Body of pancreas (tissue), 4 donors: ENCODE measurements around the gene UBE2E3. TPM values are rescaled to one million over a fixed set of nuclear protein-coding genes. Genes with fewer than 3 reads are reported as not detected.

Experiments used
- ATAC-seq: fragments of 150-250 bp; one replicate; pipeline ENCODE4 v1.9.1; 2016
- DNase-seq, 4 donors: peaks; one replicate each; pipeline ENCODE4 v3.0.0-alpha.2; 2019
- H3K27ac ChIP-seq, 4 donors: fragments of 200-600 bp; sonication (generic); 1 replicate in 3 of 4; 2 replicates in 1 of 4; pipeline versions ENCODE4 v1.5.1 to v1.6.1; 2016 to 2019; ENCODE audit warnings: mild to moderate bottlenecking in 1 of 4, mixed read lengths in 1 of 4, moderate library complexity in 1 of 4
- H3K27me3 ChIP-seq, 2 donors: fragments of 200-600 bp; sonication (generic); one replicate each; pipeline ENCODE4 v1.6.0; 2016; ENCODE audit warnings: mild to moderate bottlenecking in 1 of 2
- H3K36me3 ChIP-seq, 2 donors: fragments of 200-600 bp; sonication (generic); replicated peaks in 1 of 2; 2 replicates each; pipeline ENCODE4 v1.5.1; 2016; ENCODE audit warnings: low read depth in 2 of 2; ENCODE audit not compliant: insufficient read depth in 1 of 2
- H3K4me1 ChIP-seq: fragments of 200-600 bp; sonication (generic); one replicate; pipeline ENCODE4 v1.6.0; 2016
- H3K4me3 ChIP-seq, 2 donors: fragments of 200-600 bp; sonication (generic); 1 replicate in 1 of 2; 2 replicates in 1 of 2; pipeline ENCODE4 v1.5.1; 2016 to 2019
- H3K9me3 ChIP-seq, 3 donors: fragments of 200-600 bp; sonication (generic); 1 replicate in 2 of 3; 2 replicates in 1 of 3; pipeline ENCODE4 v1.5.1; 2016
- POLR2A ChIP-seq, 3 donors: fragments of 450-650 bp; IDR thresholded peaks; one replicate each; pipeline ENCODE4 v1.6.1; 2016; ENCODE audit warnings: antibody characterized with exemption in 3 of 3, mild to moderate bottlenecking in 2 of 3
- WGBS, 2 donors: methylation state at CpG; one replicate each; pipeline ENCODE4 v1.1.5; 2017; 5-methylcytosine and 5-hydroxymethylcytosine counted together
- intact Hi-C: fragments of 100-400 bp; cut with DNase I; formaldehyde crosslinking; loops from one replicate; pipeline ENCODE4 v1.15.1; 2023
- total RNA-seq, 2 donors: library from RNA; depleted of rRNA; stranded (reverse); fragments of >200 nt; gene quantifications; one replicate each; pipeline ENCODE4 v1.1.0, GENCODE V29; 2016
- TF ChIP-seq, protein P1 (sequence below), 7 experiments: fragments of 450-650 bp in 4 of 7; fragments of 200-600 bp in 3 of 7; sonication (generic) in 3 of 7; IDR thresholded peaks; one replicate each; pipeline ENCODE4 v1.5.1; 2016 to 2019; ENCODE audit warnings: antibody characterized with exemption in 7 of 7

The UBE2E3 gene
- total RNA-seq, 2 donors from 2014 or later: 30.3 to 38.7 TPM

DNA sequence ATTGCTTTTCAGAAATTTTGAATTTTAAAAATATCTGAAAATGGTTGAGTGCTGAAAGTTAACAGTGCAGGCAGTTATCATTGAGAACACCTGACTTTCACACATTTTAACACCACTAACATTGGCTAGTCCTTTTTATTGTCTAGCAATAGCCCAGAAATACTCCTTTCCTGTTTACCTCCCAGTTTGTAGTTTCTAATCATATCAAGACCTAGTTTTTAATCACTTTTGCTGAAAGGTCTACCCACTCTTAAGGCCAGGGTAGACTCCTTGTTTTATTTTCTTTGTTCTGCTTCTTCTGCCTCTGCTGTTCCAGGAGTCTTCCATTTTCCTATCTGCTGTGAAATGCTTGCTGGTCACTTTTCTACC lies 72.1 kb downstream of the UBE2E3 start:
- Histone ChIP-seq H3K4me1 (no peaks in the 10 kb centered on the region), H3K27me3 (no peaks in the 10 kb centered on the region), H3K9me3 (no peaks in the 10 kb centered on the region), H3K4me3 (no peak overlapping the region), H3K36me3 (no peaks in the 10 kb centered on the region), H3K27ac (no peak overlapping the region)
- DNase-seq (no peak), ATAC-seq (no peak)
- TF ChIP-seq, protein P1, sequence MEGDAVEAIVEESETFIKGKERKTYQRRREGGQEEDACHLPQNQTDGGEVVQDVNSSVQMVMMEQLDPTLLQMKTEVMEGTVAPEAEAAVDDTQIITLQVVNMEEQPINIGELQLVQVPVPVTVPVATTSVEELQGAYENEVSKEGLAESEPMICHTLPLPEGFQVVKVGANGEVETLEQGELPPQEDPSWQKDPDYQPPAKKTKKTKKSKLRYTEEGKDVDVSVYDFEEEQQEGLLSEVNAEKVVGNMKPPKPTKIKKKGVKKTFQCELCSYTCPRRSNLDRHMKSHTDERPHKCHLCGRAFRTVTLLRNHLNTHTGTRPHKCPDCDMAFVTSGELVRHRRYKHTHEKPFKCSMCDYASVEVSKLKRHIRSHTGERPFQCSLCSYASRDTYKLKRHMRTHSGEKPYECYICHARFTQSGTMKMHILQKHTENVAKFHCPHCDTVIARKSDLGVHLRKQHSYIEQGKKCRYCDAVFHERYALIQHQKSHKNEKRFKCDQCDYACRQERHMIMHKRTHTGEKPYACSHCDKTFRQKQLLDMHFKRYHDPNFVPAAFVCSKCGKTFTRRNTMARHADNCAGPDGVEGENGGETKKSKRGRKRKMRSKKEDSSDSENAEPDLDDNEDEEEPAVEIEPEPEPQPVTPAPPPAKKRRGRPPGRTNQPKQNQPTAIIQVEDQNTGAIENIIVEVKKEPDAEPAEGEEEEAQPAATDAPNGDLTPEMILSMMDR (IDR thresholded peaks at IDR 0.05): no peak
- TF ChIP-seq POLR2A (IDR thresholded peaks at IDR 0.05): no peak
- intact Hi-C loops: no loop called here

DNA sequence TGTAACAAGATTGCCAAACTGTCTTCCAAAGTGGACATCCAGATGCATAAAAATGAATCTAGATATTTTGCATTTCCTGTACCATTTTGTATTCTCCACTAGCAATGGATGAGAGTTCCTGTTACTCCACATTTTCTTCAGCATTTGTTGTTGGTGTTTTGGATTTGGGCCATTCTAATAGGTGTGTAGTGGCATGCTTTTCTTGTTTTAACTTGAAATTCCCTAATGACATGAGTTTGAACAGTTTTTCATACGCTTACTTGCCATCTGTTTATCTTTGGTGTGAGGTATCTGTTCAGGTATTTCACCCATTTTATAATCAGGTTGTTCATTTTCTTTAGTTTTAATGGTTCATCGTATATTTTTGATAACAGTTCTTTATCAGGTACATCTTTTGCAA lies 73.9 kb downstream of the UBE2E3 start:
- Histone ChIP-seq H3K36me3 (no peaks in the 10 kb centered on the region), H3K9me3 (no peaks in the 10 kb centered on the region), H3K27me3 (no peaks in the 10 kb centered on the region), H3K4me1 (no peaks in the 10 kb centered on the region), H3K27ac (no peak overlapping the region), H3K4me3 (no peak overlapping the region)
- no peak for ATAC-seq
- TF ChIP-seq, protein P1 (IDR thresholded peaks at IDR 0.05): no peak
- no peak for TF ChIP-seq POLR2A (IDR thresholded peaks at IDR 0.05)
- WGBS, 2 donors: 65 to 76% methylated on average over 2 of the region's 2 CpGs
- no peak for DNase-seq
- intact Hi-C loops: no loop called here

DNA sequence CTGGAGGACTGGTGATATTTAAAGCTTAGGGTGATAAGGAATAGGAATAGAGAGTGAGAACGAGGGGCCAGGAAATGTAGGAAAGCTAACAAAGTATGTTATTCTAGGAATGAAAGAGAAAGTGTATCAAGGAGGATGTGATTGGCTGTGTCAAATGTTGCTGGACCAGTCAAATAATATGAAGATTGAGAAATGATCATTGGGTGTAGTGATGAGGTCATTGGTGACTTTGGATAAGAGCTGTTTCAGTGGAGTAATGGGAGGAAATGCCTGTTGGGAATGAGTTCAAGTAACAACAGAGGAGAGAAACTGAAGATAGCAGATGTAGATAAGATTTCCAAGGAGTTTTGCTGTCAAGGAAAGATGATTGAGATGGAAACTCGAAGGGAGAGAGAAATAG lies 74.4 kb downstream of the UBE2E3 start:
- 87 to 92% methylated on average over 2 of the region's 2 CpGs for whole genome bisulfite sequencing, 2 donors
- H3K9me3 ChIP-seq: no peaks in the 10 kb centered on the region
- no peaks in the 10 kb centered on the region for H3K27me3 ChIP-seq
- no peak overlapping the region for H3K27ac ChIP-seq
- no peak overlapping the region for H3K4me3 ChIP-seq
- intact Hi-C loops: no loop called here
- no peak for ATAC-seq
- DNase-seq: no peak
- H3K4me1 ChIP-seq: no peaks in the 10 kb centered on the region
- H3K36me3 ChIP-seq: no peaks in the 10 kb centered on the region
- TF ChIP-seq, protein P1 (IDR thresholded peaks at IDR 0.05): no peak
- no peak for TF ChIP-seq POLR2A (IDR thresholded peaks at IDR 0.05)

DNA sequence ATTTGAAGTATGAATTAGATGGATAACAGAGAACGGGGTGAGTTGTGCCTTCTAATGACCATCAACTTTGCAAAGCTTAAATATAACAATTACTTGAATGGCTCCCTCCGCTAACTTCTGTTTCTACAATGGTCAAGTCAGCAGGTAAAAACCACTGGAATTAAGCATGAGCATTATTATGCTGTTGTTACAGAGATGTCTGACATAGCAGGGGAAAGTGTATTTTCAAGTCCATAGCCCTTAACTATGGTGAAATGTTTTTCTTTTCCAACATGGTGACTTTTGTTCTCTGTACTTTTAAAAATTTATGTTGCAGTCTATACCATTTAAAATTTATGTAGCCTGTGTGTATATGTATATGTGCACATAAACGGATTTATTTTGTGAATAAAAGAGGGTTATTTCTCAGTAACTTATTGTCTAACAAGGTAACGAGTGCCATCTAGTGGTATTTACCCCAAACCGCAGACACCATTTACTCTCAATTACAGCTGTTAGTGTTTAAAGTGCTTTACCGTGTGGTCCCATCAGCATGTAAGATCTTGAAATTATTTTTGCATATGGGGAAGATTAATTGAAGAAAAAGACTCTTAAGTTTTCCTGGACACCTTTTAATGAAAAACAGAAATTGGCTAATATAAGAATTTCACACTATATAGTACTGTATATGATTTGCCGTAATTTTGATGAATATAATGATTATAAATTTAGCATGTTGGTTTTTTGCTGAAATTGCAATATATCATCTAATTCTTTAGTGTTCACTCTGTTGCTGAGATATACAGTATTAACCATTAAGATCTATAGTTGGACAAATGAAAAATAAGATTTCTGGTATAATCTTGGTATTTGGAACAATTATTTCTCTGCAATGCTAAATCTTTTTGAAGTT lies 78.2 kb downstream of the UBE2E3 start:
- Histone ChIP-seq H3K36me3 (peaks cover 0 to 2% of the 10 kb centered on the region in 2 donors), H3K27me3 (no peaks in the 10 kb centered on the region), H3K4me1 (no peaks in the 10 kb centered on the region), H3K27ac (no peak overlapping the region), H3K4me3 (no peak overlapping the region), H3K9me3 (no peaks in the 10 kb centered on the region)
- WGBS, 2 donors: 60 to 62% methylated on average over 7 of the region's 7 CpGs
- TF ChIP-seq POLR2A (IDR thresholded peaks at IDR 0.05): no peak
- TF ChIP-seq, protein P1 (IDR thresholded peaks at IDR 0.05): peak; percentile 44 to 75 (median 63)
- ATAC-seq (no peak), DNase-seq (peak; percentile 25 to 58 (median 38))
- intact Hi-C loops: no loop called here

- 0 to 32% methylated on average over 1 of the region's 1 CpG for WGBS, 2 donors
- DNase-seq (no peak), ATAC-seq (no peak)
- Histone ChIP-seq H3K4me3 (no peak overlapping the region), H3K27ac (no peak overlapping the region), H3K4me1 (peaks cover 12% of the 10 kb centered on the region), H3K36me3 (peaks cover 0 to 4% of the 10 kb centered on the region in 2 donors), H3K9me3 (no peaks in the 10 kb centered on the region), H3K27me3 (no peaks in the 10 kb centered on the region)
- TF ChIP-seq POLR2A (IDR thresholded peaks at IDR 0.05): no peak
- TF ChIP-seq, protein P1 (IDR thresholded peaks at IDR 0.05): no peak
- intact Hi-C loops: no loop called here
These were observed 83.3 kb downstream of the UBE2E3 start for GRCh38 chr2:181063696-181064095.
